GM21717 (cell line): ENCODE data around the gene HHIPL1.

Source experiments
- ATAC-seq: cut with Tn5 transposase; IDR thresholded peaks from one replicate; pipeline ENCODE4 v1.9.1; 2021; ENCODE audit warnings: mild to moderate bottlenecking, moderate library complexity; ENCODE audit not compliant: unreplicated experiment

HHIPL1 gene

DNA sequence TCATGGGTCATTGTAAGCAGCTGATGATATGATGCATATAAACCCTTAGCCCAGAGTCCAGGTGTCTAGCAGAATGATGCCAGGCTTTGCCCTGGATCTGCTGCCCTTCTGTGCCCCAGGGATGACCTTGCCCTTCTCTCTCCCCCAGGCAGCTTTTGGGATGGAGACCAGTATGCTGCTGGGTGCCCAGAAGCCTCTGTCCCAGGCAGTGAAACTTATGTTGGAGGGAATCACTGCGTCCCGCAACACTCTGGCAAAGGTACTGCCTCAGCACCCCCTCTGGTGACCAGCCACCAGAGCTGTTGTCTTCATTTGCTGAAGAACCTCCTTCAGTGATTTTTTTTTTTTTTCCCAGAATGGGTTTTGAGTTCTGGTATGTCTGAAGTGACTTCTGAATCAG, 62.5 kb downstream of the HHIPL1 start:
- no peak for ATAC-seq

DNA sequence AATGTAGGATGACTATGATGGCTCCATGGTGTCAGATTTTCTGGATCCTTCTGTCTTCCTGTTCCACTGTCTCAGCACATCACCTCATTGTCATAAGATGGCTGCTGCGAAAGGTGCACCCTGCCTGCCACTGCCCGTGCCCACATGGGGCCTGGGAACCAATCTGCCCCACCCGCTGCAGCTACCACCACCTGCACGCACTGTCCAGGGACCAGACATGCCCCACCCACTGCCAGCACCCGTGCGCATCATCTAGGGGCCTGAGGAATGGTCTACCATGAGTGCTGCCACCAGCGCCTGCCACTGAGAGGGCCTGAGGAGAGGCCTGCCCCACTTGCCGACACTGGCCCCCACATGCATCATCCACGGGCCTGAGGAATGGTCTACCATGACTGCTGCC, 63.0 kb downstream of the HHIPL1 start:
- no peak for ATAC-seq

DNA sequence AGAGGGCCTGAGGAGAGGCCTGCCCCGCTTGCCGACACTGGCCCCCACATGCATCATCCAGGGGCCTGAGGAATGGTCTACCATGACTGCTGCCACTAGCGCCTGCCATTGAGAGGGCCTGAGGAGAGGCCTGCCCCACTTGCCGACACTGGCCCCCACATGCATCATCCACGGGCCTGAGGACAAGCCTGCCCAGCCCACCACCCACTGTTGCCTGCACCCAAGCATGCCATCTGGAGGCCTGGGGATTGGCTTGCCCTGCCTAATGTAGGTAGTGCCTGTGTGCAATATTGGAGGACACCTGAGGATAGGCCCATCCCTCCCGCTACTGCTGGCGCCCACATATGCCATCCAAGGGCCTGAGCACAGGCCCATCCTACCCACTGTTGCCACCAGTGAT, 63.5 kb downstream of the HHIPL1 start:
- no peak for ATAC-seq

DNA sequence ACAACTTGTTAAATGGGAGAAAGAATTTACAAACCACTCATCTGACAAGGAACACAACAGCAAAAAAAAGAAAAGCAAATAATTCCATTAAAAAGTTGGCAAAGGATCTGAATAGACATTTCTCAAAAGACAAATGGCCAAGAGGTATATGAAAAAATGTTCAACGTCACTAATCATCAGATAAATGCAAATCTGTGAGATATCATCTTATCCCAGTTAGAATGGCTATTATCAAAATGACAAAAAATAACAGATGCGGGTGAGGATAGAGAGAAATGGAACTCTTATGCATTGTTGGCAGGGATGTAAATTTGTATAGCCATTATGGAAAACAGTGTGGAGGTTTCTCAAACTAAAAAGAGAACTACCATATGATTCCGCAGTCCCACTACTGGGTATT, 69.0 kb downstream of the HHIPL1 start:
- ATAC-seq = no peak

DNA sequence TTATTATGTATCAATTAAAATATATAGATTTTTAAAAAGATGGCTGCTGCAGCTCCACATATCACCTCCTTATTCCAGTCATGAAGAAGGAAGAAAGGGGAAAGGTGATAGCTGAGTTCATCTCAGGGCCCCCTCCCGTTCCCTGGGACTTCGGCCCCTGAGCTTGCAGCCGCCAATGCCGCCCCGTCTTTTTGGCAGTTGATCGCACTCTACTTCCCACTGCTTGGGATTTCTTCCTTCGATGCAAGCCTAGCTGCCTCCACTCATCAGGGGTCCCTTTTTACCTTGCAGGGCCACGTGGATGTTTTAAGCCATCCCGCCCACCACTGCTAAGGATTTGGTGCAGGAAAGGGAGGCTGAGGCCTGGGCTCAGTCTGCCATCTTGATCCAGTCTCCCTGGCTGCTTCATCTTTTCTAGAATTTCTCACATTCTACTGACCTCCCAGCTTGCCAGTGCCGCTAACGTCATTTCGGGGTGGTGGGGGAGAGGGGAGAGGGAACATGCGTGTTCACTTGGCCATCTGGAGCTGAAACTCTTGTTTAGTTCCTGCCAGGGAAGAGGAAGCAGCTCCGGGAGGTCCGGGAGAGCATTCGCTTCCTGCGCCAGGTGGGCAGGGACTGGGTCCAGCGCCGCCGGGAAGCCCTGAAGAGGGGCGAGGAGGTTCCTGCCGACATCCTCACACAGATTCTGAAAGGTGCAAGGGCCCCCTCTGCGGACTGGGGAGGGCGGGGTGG, 70.5 kb downstream of the HHIPL1 start:
- no peak for ATAC-seq

DNA sequence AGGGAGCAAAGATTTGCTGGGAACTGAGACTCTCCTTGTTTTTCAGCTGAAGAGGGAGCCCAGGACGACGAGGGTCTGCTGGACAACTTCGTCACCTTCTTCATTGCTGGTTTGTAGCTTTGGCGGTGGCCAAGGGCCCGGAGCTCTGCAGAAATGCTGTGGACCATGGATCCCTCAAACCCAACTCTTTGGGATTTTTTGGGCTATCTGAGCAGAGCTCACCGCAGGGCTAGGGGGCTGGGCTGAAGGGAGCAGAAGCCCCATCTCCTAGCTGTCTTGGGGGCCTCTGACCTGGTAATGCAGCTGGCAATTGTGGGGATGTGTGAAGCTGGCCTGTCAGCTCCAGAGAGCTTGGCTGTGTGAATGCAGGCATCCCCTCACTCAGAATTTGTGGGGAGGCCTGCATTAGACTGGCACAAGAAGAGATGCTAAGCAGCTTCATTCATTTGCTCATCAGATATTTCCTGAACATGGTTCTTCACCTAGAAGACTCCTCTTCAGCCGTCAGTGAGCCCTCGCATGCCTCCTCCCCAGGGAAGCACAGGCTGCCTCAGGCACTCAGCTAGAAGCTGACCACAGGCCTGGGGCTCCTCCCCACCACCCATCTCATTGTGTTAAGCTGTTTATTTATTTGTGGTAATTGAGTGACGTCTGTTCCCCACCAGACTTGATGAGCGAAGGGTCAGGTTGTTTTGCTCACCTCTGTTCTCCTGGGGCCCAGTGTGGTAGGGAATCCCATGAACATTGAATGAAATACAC, 71.3 kb downstream of the HHIPL1 start:
- ATAC-seq = no peak

DNA sequence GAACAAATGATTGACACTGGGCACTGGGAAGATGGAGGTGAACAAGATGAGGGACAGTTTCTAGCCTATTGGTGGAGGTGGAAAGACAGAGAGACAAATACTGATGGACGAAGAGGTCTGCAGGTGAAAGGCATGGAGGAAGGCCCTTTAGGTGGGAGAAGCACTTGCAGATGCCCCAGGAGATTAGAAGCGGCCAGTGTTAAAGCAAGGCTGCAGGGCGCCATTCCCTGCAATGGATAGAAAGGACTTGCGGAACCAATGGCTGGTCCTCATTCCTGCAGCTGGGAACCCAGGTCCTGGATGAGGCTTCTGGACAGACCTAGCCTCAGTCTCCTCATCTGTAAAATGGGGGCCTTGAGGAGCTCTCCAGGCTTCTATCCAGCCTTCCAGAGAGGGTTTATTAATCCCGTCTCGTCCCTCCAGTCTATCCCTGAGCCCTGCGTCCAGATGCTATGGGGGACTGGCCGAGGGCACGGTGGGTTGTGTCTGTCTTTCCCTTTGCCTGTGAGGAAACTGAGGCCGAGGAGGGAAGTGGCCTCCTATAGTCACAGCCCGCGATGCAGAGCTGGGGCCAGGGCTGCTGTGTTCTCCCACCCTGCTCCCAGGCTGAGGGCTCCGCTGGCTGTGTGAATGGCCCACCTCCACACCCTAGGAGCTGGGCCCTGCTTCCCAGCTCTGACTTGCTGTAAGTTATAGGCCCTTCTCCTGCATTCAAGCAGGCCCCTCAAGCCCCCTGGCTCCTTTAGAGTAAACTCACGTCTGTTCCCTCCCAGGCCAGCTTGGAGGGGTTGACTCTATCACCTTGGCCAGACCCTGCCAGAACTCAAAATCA, 72.1 kb downstream of the HHIPL1 start:
- ATAC-seq = no peak

DNA sequence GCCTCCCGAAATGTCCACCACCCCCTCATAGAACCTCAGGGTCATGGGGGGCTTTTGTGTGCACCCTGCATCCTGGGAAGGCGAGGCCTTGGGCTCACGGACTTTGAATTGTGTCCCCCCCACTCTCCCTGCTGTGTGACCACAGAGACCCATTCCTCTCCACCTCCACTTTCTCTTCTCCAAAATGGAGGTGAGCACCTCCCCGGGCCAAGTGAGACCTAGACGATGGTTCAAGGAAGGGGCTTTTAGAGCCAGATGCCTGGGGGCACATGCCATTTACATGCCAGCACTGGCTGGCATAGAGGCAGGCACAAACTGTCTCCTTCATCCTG, 72.7 kb downstream of the HHIPL1 start:
- no peak for ATAC-seq

DNA sequence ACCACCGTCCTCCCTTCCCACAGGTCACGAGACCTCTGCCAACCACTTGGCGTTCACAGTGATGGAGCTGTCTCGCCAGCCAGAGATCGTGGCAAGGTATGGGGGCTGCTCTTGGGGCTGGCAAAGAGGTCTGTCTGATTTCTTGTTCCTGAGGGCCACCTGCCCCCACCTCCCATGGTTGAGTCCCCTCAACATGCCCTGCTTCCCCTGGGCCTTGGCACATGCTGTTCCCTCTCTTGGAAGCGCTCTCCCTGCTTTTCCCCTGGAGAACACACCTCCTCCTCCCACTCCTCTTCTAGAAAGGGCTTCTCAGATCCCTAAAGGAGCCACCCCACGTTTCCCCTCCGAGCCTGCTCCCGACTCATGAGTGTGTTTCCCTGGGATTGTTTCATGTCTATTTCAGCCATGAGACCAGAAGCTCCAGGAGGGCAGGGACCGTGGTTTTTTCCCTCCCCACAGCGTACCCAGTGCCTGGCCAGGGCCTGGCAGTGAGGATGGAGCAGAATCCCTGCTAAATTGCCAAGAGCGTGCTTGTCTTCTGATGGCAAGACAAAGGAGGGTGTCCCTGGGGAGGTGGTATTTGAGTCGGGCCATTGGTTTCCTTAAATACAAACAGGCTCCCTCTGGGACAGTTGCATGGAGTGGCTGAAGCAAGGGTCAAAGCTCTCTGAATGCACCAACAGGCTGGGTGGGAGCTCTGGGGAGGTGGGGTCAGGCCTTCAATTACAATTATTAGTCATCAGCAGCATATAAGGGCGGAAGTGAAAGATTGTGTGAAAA, 73.3 kb downstream of the HHIPL1 start:
- no peak for ATAC-seq

DNA sequence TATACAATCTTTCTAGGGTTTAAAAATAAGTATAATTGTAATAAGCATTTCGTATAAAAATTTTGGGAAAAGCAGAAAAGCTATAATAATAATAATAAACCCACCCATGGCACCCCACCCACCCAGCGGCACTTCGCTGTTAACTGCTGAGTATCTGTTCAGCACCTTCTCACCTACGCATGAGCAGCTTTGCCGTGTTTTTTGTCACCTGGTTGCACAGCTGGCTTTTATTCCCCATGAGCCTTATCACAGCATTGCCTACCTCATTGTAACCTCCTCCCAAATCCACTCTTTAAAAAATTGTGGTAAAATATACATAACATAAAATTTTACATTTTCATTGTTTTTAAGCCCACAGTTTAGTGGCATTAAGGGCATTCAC, 73.9 kb downstream of the HHIPL1 start:
- ATAC-seq = no peak

DNA sequence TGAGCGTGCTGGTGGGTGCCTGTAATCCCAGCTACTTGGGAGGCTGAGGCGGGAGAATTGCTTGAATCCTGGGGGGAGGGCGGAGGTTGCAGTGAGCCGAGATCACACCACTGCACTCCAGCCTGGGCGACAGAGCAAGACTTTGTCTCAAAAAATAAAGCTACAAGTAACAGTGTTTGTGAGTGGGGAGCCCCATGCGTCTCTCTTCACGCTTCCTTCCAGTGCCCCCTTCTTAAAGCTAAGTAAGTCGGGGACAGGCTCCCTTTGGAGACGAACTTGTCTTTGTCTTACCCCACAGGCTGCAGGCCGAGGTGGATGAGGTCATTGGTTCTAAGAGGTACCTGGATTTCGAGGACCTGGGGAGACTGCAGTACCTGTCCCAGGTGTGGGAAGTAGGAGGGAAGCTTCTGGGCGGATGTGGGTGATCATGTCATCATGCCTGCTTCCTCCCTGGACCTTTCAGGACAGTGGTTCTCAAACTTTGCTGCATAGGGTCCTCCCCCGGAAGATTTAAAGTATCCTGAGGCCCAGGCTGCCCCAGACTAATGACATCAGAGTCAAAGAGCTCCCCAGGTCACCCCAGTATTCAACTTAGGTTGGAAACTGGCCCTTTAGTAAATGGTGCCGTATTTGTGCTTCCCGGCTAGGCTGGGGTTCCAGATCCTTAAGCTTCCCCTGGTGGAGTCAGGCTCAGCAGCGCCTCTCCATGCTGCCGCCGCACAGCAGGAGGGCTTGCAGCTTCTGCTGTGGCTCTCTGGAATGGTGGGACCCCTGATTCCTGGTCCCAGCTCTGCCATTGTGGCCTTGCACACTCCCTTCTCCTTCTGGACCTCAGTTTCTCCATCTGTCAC, 76.2 kb downstream of the HHIPL1 start:
- no peak for ATAC-seq

DNA sequence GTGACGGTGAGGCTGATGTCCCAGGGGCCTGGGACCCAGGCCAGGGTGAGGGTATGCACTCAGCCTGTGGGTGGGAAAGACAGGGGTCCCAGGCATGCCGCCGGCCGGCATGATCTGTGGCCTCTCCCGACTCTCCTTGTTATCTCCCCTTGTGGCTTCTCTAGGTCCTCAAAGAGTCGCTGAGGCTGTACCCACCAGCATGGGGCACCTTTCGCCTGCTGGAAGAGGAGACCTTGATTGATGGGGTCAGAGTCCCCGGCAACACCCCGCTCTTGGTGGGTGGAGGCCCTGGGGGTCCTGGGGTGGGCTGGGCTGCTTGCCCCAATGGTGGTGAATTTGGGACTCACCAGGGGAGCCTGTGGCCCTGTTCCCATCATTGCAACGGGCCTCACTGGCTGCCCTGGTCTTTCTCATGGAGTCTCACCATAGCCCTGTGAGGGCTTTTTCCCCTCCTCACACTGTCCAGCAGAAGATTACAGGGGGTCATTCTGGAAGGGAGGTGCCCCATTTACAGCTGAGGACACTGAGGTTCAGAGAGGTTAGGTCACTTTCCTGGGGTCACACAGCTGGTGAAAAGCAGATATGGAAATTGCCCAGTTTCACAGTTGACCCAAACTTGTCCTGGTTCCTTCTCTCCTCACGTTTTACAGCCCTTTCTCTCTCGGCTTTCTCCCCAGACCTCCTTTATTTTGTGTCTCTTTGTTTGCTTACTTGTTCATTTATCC, 77.0 kb downstream of the HHIPL1 start:
- no peak for ATAC-seq

DNA sequence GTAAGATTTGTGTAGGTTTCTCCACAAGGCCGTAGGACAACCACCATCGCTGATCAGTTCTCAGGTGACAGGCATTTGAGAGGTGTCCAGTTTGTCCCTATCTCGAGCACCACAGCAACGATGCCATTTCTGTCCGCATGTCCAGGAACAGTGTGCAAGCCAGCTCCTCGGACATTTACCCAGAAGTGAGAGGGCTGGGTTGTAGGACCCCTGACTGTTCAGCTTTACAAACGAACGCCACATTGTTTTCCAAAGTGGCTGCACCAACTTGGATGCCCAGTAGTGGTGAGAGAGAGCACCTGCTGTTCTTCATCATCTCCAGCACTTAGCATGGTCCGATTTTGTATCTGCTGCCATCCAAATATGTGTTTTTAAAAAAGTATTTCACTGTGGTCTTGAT, 77.8 kb downstream of the HHIPL1 start:
- no peak for ATAC-seq

DNA sequence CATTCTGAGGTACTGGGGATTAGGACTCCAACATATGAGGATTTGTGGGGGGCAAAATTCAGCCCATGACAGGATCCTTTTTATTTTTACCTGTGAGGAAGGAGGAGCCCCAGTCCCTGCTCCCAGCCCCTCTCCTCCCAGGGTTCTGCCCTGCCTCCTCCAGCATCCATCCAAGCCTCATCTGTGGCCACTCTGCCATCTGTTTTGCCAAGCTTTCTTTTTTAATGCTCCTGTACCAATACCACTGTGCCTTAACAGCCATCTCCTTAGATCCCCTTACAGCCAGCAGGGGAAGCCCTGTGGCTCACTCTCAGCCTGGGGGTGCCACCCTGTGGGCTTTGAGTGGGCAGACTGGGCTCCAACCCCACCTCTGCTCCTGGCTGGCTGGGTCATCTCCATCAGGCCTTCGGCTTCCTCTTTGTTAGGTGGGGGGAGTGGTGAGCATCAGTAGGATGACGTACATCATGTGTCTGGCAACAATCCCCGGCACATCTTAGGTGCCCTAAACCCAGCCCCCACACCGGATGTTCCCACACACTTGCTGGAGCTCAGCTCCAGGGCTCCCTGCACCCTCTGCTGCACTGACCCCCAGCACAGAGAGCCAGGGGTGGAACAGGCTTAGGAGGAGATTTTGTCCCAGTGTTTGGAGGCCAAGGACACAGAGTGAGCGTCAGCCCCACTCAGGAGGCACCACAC, 79.4 kb downstream of the HHIPL1 start:
- no peak for ATAC-seq

DNA sequence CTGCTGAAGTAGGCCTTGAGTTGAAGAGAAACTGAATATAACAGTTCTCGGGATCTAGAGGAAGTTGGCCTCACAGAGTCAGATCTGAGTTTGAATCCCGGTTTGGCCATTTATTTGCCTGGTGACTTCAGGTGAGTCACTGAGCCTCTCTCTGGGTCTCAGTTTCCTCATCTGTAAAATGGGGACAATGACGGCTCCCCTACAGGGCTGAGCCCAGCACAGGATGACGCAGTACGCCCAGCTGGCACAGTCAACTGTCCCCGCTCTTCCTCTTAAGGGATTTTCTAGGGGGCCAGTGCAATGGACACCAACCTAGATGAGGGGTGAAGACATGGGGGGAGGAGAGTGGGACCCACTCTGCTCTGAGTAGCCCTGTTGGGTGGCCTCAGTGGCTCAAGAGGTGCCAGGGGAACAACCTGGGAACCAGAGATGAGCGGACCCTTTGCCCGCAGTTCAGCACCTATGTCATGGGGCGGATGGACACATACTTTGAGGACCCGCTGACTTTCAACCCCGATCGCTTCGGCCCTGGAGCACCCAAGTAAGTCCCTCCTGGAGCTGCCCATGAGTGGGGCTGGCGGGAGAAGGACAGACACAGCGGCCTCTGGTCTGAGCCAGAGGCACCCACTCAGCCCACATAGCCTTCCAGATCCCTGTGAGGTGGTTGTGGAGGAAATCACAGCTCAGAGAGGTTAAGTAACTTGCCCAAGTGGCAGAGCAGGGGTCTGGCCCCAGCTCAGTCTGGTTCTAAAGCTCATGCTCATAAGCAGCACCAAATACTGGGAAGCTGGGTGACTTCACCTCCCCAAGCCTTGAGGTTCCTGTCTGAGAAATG, 80.2 kb downstream of the HHIPL1 start:
- ATAC-seq = no peak

DNA sequence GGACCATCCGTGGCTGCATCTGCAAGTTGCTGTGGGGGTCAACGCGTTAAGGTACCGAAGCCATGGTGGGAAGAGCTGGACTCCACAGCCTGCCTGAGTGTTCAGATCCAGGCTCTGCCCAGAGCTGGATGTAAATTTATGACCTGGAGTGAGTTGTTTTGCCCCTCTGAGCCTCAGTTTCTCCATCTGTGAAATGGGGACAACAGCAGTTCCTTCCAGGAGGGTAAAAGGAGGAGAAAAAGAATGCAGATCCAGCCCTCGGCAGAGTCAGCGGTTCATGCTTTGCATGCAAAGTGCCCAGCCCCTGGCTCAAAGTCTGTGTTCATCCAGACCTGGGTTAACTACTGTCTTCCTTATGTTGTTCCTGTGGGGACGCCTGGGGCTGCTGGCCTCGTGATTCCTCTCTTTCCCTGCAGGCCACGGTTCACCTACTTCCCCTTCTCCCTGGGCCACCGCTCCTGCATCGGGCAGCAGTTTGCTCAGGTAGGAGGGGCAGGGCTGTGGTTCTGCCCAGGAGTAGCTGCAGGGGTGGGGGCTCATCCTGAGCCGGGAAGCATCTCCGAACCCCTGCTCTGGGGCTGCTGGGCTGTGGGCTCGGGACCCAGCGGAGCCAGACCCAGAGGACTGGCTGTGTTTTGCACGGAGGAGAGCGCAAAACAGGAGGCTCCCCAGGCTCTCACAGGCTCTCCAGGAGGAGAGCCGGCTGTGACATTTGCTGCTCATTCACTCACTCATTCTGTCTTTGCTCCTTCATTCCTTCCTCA, 81.0 kb downstream of the HHIPL1 start:
- ATAC-seq = no peak

DNA sequence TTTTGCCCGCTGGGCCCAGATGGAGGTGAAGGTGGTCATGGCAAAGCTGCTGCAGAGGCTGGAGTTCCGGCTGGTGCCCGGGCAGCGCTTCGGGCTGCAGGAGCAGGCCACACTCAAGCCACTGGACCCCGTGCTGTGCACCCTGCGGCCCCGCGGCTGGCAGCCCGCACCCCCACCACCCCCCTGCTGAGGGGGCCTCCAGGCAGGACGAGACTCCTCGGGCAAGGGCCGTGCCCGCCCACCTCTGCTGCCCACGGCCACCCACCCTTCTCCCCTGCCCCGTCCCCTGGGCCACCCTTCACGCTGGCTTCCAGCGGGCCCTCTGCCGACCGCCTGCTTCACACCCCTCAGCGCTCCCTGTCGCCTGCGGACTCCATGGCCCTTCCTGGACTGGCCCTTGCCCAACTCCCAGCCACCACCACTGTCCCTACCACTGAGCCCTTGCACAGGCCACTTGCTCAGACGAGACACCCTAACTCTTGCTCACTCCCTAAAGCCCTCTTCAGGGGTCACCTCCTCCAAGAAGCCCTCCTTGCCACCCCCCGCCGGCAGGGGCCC, 81.7 kb downstream of the HHIPL1 start:
- ATAC-seq = no peak
